ENCODE data around the gene KMT2A.
A peak's percentile ranks its signal among the peaks of the same experiment; 100 is the strongest.

The KMT2A gene

DNA sequence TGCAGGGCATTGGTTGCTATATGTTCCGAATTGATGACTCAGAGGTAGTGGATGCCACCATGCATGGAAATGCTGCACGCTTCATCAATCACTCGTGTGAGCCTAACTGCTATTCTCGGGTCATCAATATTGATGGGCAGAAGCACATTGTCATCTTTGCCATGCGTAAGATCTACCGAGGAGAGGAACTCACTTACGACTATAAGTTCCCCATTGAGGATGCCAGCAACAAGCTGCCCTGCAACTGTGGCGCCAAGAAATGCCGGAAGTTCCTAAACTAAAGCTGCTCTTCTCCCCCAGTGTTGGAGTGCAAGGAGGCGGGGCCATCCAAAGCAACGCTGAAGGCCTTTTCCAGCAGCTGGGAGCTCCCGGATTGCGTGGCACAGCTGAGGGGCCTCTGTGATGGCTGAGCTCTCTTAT lies 85.6 kb downstream of the KMT2A start:
- Mint-ChIP-seq H3K4me3 (no peak overlapping the region), H3K27ac (ENCODE audit: low read depth) (no peak overlapping the region), H3K9me3 (no peaks in the 10 kb centered on the region), H3K4me1 (peaks cover 7% of the 10 kb centered on the region), H3K27me3 (no peaks in the 10 kb centered on the region), H3K36me3 (ENCODE audit: insufficient read depth) (peaks cover 47% of the 10 kb centered on the region)
- no peak for ATAC-seq (replicated peaks; ENCODE audit: extremely low read depth, poor library complexity, severe bottlenecking)
- no peak for DNase-seq (ENCODE audit: low spot score in 2 of 2)

DNA sequence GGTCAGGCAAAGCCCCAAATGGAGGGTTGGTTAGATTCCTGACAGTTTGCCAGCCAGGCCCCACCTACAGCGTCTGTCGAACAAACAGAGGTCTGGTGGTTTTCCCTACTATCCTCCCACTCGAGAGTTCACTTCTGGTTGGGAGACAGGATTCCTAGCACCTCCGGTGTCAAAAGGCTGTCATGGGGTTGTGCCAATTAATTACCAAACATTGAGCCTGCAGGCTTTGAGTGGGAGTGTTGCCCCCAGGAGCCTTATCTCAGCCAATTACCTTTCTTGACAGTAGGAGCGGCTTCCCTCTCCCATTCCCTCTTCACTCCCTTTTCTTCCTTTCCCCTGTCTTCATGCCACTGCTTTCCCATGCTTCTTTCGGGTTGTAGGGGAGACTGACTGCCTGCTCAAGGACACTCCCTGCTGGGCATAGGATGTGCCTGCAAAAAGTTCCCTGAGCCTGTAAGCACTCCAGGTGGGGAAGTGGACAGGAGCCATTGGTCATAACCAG lies 86.3 kb downstream of the KMT2A start:
- Mint-ChIP-seq H3K4me3 (no peak overlapping the region), H3K9me3 (no peaks in the 10 kb centered on the region), H3K27ac (ENCODE audit: low read depth) (no peak overlapping the region), H3K4me1 (peaks cover 14% of the 10 kb centered on the region), H3K36me3 (ENCODE audit: insufficient read depth) (peaks cover 49% of the 10 kb centered on the region), H3K27me3 (no peaks in the 10 kb centered on the region)
- DNase-seq (ENCODE audit: low spot score in 2 of 2): no peak
- no peak for ATAC-seq (replicated peaks; ENCODE audit: extremely low read depth, poor library complexity, severe bottlenecking)

DNA sequence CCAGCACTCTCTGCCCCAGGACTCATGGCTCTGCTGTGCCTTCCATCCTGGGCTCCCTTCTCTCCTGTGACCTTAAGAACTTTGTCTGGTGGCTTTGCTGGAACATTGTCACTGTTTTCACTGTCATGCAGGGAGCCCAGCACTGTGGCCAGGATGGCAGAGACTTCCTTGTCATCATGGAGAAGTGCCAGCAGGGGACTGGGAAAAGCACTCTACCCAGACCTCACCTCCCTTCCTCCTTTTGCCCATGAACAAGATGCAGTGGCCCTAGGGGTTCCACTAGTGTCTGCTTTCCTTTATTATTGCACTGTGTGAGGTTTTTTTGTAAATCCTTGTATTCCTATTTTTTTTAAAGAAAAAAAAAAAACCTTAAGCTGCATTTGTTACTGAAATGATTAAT lies 88.1 kb downstream of the KMT2A start:
- Mint-ChIP-seq H3K36me3 (ENCODE audit: insufficient read depth) (peaks cover 46% of the 10 kb centered on the region), H3K27me3 (no peaks in the 10 kb centered on the region), H3K9me3 (no peaks in the 10 kb centered on the region), H3K27ac (ENCODE audit: low read depth) (peak overlapping the region; percentile 0), H3K4me1 (peaks cover 23% of the 10 kb centered on the region), H3K4me3 (no peak overlapping the region)
- DNase-seq (ENCODE audit: low spot score in 2 of 2) (no peak), ATAC-seq (replicated peaks; ENCODE audit: extremely low read depth, poor library complexity, severe bottlenecking) (no peak)

DNA sequence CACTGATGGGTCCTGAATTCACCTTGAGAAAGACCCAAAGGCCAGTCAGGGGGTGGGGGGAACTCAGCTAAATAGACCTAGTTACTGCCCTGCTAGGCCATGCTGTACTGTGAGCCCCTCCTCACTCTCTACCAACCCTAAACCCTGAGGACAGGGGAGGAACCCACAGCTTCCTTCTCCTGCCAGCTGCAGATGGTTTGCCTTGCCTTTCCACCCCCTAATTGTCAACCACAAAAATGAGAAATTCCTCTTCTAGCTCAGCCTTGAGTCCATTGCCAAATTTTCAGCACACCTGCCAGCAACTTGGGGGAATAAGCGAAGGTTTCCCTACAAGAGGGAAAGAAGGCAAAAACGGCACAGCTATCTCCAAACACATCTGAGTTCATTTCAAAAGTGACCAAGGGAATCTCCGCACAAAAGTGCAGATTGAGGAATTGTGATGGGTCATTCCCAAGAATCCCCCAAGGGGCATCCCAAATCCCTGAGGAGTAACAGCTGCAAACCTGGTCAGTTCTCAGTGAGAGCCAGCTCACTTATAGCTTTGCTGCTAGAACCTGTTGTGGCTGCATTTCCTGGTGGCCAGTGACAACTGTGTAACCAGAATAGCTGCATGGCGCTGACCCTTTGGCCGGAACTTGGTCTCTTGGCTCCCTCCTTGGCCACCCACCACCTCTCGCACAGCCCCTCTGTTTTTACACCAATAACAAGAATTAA lies 88.6 kb downstream of the KMT2A start:
- Mint-ChIP-seq H3K4me1 (peaks cover 27% of the 10 kb centered on the region), H3K27ac (ENCODE audit: low read depth) (peak overlapping the region; percentile 0), H3K36me3 (ENCODE audit: insufficient read depth) (peaks cover 41% of the 10 kb centered on the region), H3K27me3 (no peaks in the 10 kb centered on the region), H3K9me3 (no peaks in the 10 kb centered on the region), H3K4me3 (no peak overlapping the region)
- DNase-seq (ENCODE audit: low spot score in 2 of 2): no peak
- ATAC-seq (replicated peaks; ENCODE audit: extremely low read depth, poor library complexity, severe bottlenecking): no peak

DNA sequence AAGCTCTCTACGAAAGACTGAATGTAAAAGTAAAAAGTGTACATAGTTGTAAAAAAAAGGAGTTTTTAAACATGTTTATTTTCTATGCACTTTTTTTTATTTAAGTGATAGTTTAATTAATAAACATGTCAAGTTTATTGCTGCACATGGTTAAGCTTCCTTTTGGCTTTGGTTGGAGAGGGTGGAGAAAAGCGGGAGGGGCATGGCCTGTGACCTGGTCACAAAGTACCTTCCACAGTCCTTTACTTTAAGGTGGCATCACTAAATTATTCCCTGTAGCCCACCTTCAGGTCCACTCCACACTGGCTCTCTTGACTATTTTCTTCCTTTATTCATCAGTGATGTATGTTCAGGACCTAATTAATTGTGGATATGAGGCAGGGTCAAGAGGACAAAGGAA lies 90.4 kb downstream of the KMT2A start:
- peaks cover 36% of the 10 kb centered on the region for H3K4me1 Mint-ChIP-seq
- no peaks in the 10 kb centered on the region for H3K9me3 Mint-ChIP-seq
- H3K27ac Mint-ChIP-seq (ENCODE audit: low read depth): peak overlapping the region; percentile 30
- no peak overlapping the region for H3K4me3 Mint-ChIP-seq
- peaks cover 24% of the 10 kb centered on the region for H3K36me3 Mint-ChIP-seq (ENCODE audit: insufficient read depth)
- H3K27me3 Mint-ChIP-seq: no peaks in the 10 kb centered on the region
- ATAC-seq (replicated peaks; ENCODE audit: extremely low read depth, poor library complexity, severe bottlenecking) (no peak), DNase-seq (ENCODE audit: low spot score in 2 of 2) (no peak)

DNA sequence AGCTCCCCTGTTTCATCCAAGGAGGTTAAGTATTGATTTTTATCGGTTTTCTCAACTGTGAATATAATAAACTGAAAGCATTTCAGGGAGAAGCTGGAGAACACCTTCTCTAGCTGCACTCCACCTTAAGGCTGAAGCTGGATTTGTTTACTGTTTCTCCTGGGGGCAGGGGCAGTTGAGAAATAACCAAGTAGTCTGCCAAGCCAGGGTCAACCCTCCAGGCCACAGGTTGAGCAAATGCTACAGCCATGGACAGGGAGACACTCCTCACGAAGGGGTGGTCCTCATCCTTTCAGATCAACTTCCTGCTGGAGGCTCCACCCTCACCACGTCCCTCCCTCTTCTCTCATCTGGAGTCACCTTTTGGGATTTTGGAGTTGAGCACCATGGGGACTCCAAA lies 90.8 kb downstream of the KMT2A start, which contains the start of gene TTC36:
TTC36 (plus strand) TSS at position 366 of the 400 bp plus-strand sequence; CDS start at position 387, 21 bp downstream.
- peak within 1 kb of the TSS; percentile 30 for H3K27ac Mint-ChIP-seq (ENCODE audit: low read depth)
- ATAC-seq (replicated peaks; ENCODE audit: extremely low read depth, poor library complexity, severe bottlenecking): no peak

DNA sequence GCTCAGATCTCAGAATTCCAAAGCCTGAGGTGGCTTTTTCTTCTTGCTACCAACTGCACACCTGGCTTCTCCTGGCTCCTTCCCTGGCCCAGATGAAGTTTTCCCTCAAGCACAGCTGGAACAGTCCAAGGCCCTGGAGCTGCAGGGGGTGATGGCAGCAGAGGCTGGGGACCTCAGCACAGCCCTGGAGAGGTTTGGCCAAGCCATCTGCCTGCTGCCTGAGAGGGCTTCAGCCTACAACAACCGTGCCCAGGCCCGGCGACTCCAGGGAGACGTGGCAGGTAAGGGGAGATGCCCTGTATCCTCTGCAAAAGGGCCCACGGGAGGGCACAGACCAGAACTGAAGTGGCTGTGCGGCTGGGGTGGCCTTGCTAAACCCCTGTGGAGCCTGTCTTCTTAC lies 92.2 kb downstream of the KMT2A start:
- DNase-seq (ENCODE audit: low spot score in 2 of 2): no peak
- Mint-ChIP-seq H3K36me3 (ENCODE audit: insufficient read depth) (peaks cover 12% of the 10 kb centered on the region), H3K9me3 (no peaks in the 10 kb centered on the region), H3K27me3 (no peaks in the 10 kb centered on the region), H3K4me3 (no peak overlapping the region), H3K27ac (ENCODE audit: low read depth) (no peak overlapping the region), H3K4me1 (peaks cover 39% of the 10 kb centered on the region)
- no peak for ATAC-seq (replicated peaks; ENCODE audit: extremely low read depth, poor library complexity, severe bottlenecking)

More for the DNA sequence above, 90.8 kb downstream of the KMT2A start, which contains the start of gene TTC36:
- peaks cover 39% of the 10 kb centered on the region for H3K4me1 Mint-ChIP-seq
- H3K4me3 Mint-ChIP-seq: no peak within 1 kb of the TSS
- H3K36me3 Mint-ChIP-seq (ENCODE audit: insufficient read depth): peaks cover 20% of the 10 kb centered on the region
- H3K9me3 Mint-ChIP-seq: no peaks in the 10 kb centered on the region
- no peaks in the 10 kb centered on the region for H3K27me3 Mint-ChIP-seq
- DNase-seq (ENCODE audit: low spot score in 2 of 2): no peak

DNA sequence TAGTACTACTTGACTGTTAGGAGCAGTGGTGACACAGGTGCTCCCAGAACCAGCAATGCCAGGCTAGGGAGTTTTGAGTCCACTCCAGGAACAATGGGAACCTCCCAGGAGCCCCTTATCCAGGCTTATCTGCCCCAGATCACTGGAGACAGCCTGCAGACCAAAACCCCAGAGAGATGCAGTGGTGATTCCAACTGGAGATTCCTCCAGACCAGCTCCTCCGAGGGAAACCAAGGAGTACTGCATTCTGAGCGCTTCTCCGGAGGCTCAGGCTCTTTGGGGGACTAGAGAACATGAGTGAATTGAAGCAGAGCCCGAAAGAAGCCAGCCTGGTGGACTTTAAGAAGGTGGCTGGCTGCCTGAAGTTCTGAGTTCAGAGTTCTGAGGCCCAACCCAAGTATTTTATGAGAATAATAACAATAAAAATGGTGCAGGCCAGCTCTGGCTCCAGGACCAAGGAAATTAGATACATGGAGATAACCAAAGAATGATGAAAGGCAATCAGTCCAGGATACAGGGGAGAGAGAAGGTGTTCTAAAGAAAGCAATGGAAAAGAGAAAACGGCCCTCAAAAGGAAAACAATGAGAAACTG lies 93.4 kb downstream of the KMT2A start:
- Mint-ChIP-seq H3K4me3 (peak overlapping the region; percentile 89), H3K4me1 (peaks cover 37% of the 10 kb centered on the region), H3K27ac (ENCODE audit: low read depth) (peak overlapping the region; percentile 85), H3K36me3 (ENCODE audit: insufficient read depth) (peaks cover 7% of the 10 kb centered on the region), H3K27me3 (no peaks in the 10 kb centered on the region), H3K9me3 (no peaks in the 10 kb centered on the region)
- ATAC-seq (replicated peaks; ENCODE audit: extremely low read depth, poor library complexity, severe bottlenecking) (no peak), DNase-seq (ENCODE audit: low spot score in 2 of 2) (no peak)

DNA sequence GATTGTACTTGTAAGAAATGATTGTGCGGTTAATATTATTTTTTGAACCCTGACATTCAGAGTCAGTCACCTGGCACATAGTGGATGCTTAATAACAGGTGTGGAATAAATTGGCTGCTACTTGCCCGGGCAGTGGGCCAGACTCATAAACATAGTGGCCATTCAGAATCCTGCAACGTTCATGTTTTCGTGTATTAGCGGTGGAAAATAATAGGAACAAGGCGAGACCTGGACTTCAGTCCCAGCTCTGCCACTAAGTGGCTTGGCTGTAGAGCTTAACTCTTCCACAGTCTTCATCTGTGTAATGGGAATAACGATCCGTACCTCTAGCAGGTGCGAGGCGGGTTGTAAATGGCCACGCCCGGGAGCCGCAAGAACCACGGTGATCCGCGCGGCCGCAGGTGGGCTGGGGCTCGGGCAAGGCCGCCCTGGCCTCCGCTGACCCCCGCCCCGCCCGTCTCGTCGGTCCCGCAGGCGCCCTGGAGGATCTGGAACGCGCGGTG lies 93.9 kb downstream of the KMT2A start:
- peak overlapping the region; percentile 89 for H3K4me3 Mint-ChIP-seq
- ATAC-seq (replicated peaks; ENCODE audit: extremely low read depth, poor library complexity, severe bottlenecking): no peak
- peaks cover 33% of the 10 kb centered on the region for H3K4me1 Mint-ChIP-seq
- peaks cover 7% of the 10 kb centered on the region for H3K36me3 Mint-ChIP-seq (ENCODE audit: insufficient read depth)
- no peaks in the 10 kb centered on the region for H3K9me3 Mint-ChIP-seq
- H3K27ac Mint-ChIP-seq (ENCODE audit: low read depth): peak overlapping the region; percentile 85
- H3K27me3 Mint-ChIP-seq: no peaks in the 10 kb centered on the region
- DNase-seq (ENCODE audit: low spot score in 2 of 2): no peak

DNA sequence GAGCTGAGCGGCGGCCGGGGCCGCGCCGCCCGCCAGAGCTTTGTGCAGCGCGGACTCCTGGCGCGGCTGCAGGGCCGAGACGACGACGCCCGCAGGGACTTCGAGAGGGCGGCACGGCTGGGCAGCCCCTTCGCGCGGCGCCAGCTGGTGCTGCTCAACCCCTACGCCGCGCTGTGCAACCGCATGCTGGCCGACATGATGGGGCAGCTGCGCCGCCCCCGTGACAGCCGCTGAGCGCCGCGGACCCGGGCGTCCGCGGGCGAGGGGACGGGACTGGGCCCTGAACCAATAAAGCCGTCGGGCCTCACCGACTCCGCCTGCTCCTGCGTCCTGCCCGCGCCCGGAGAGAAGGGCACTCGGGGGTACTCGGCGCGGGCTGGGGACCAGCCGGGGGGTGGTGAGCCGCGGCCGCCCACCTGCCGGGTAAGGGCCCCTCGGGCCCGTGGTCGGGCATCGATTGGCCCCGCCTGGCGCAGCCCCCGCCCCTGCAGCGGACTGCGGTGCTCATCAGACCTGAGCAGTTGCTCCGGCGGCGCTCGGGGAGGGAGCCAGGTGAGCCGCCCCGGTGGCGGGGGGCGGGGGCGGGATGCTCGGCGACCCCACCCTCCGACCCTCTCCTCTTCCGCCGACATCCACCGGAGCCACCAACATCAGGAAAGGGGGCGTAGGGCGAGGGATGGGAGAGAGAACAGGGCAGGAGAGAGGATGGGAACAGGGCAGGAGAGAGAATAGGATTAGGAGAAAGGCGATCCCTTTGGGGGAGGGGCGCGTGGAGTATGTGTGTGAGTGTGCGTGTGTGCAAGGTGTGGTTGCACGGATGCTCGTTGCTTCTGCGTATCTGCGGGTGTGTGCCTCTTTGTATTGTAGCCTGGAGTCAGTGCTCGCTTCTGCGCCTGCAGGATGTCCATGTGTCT lies 94.6 kb downstream of the KMT2A start, which contains the start of gene TMEM25:
TMEM25 (plus strand) TSS at position 510 of the 914 bp plus-strand sequence. CDS start 610 bp downstream, outside the sequence.
- peak within 1 kb of the TSS; percentile 89 for H3K4me3 Mint-ChIP-seq
- no peaks in the 10 kb centered on the region for H3K27me3 Mint-ChIP-seq
- H3K36me3 Mint-ChIP-seq (ENCODE audit: insufficient read depth): peaks cover 7% of the 10 kb centered on the region
- ATAC-seq (replicated peaks; ENCODE audit: extremely low read depth, poor library complexity, severe bottlenecking) (peak; percentile 77), DNase-seq (ENCODE audit: low spot score in 2 of 2) (peak; percentile 35 to 37)
- H3K9me3 Mint-ChIP-seq: no peaks in the 10 kb centered on the region
- peak within 1 kb of the TSS; percentile 85 for H3K27ac Mint-ChIP-seq (ENCODE audit: low read depth)
- peaks cover 33% of the 10 kb centered on the region for H3K4me1 Mint-ChIP-seq

DNA sequence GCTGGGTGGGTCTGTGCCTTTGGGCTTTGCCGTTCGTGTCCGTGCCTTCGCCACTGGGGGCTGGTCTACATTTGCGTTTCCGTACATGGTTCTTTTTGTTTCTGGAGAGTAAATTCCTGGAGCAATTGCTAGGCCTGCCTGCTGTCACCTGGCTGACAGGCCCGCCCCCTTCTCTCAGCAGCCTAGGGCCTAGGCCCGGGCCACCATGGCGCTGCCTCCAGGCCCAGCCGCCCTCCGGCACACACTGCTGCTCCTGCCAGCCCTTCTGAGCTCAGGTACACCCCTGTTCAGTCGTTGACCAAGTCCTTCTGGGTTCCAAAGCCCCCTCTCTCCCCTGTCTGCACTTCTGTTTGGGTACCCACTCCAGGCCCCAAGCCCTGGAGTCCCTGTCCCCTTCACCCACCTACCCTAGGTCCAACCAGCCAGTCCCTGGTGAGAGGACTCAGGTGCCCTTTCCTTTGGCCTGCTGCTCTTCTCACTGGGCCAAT lies 95.3 kb downstream of the KMT2A start:
- no peaks in the 10 kb centered on the region for H3K27me3 Mint-ChIP-seq
- H3K36me3 Mint-ChIP-seq (ENCODE audit: insufficient read depth): peaks cover 7% of the 10 kb centered on the region
- ATAC-seq (replicated peaks; ENCODE audit: extremely low read depth, poor library complexity, severe bottlenecking): peak; percentile 6
- H3K4me3 Mint-ChIP-seq: peak overlapping the region; percentile 89
- no peak for DNase-seq (ENCODE audit: low spot score in 2 of 2)
- peak overlapping the region; percentile 35 for H3K27ac Mint-ChIP-seq (ENCODE audit: low read depth)
- H3K9me3 Mint-ChIP-seq: no peaks in the 10 kb centered on the region
- peaks cover 33% of the 10 kb centered on the region for H3K4me1 Mint-ChIP-seq

DNA sequence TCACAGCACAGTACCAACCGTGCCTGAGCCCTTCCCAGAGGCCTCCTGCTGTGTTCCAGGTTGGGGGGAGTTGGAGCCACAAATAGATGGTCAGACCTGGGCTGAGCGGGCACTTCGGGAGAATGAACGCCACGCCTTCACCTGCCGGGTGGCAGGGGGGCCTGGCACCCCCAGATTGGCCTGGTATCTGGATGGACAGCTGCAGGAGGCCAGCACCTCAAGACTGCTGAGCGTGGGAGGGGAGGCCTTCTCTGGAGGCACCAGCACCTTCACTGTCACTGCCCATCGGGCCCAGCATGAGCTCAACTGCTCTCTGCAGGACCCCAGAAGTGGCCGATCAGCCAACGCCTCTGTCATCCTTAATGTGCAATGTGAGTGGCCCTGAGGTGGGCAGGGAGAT lies 95.8 kb downstream of the KMT2A start:
- ATAC-seq (replicated peaks; ENCODE audit: extremely low read depth, poor library complexity, severe bottlenecking): no peak
- no peaks in the 10 kb centered on the region for H3K9me3 Mint-ChIP-seq
- H3K36me3 Mint-ChIP-seq (ENCODE audit: insufficient read depth): peaks cover 7% of the 10 kb centered on the region
- no peaks in the 10 kb centered on the region for H3K27me3 Mint-ChIP-seq
- H3K27ac Mint-ChIP-seq (ENCODE audit: low read depth): peak overlapping the region; percentile 35
- no peak for DNase-seq (ENCODE audit: low spot score in 2 of 2)
- peaks cover 30% of the 10 kb centered on the region for H3K4me1 Mint-ChIP-seq
- peak overlapping the region; percentile 89 for H3K4me3 Mint-ChIP-seq
